CD4-positive, alpha-beta memory T cell (primary cell): ENCODE results near the gene TENM3. TPM values are rescaled to one million over a fixed set of nuclear protein-coding genes. Genes with fewer than 3 reads are reported as not detected.
A peak's percentile ranks its signal among the peaks of the same experiment; 100 is the strongest.

Experiments
- CTCF ChIA-PET: fragments of 350-600 bp; sonication (Branson Sonifier 250); formaldehyde crosslinking; loops from one replicate; lab custom pipeline; 2021; ENCODE audit warnings: inconsistent platforms; ENCODE audit not compliant: partially characterized antibody; lab: Charles Lee
- POLR2A ChIA-PET: fragments of 350-600 bp; sonication (Branson Sonifier 250); formaldehyde crosslinking; loops from one replicate; lab custom pipeline; 2021; ENCODE audit not compliant: partially characterized antibody; lab: Charles Lee
- DNase-seq, 5 donors: peaks; one replicate each; pipeline versions ENCODE4 v3.0.0 to v3.0.0-alpha.2; 2020 to 2022; ENCODE audit warnings: mixed read lengths in 1 of 5
- H3K27ac ChIP-seq: one replicate; pipeline ENCODE4 v1.7.0; 2013; ENCODE audit warnings: low read depth, low read length
- H3K27me3 ChIP-seq: 2 replicates; pipeline ENCODE4 v1.7.0; 2013; ENCODE audit warnings: mild to moderate bottlenecking, low read length, moderate library complexity; ENCODE audit not compliant: insufficient read depth
- H3K36me3 ChIP-seq: 2 replicates; pipeline ENCODE4 v1.7.0; 2013; ENCODE audit warnings: mild to moderate bottlenecking, low read length, moderate library complexity; ENCODE audit not compliant: insufficient read depth
- H3K4me1 ChIP-seq: 2 replicates; pipeline ENCODE4 v1.7.0; 2013; ENCODE audit warnings: mild to moderate bottlenecking, low read length, moderate library complexity; ENCODE audit not compliant: insufficient read depth
- H3K4me3 ChIP-seq, 2 donors: one replicate each; pipeline ENCODE4 v1.7.0; 2013; ENCODE audit warnings: low read length in 2 of 2, mild to moderate bottlenecking in 1 of 2
- H3K9me3 ChIP-seq, 2 donors: one replicate each; pipeline ENCODE4 v1.7.0; 2013; ENCODE audit warnings: low read length in 2 of 2, control low read depth in 1 of 2; ENCODE audit not compliant: control insufficient read depth in 1 of 2
- H3K27ac Mint-ChIP-seq, 7 donors: one replicate each; pipeline ENCODE4 v1.8.0; 2020 to 2021; ENCODE audit warnings: mixed read lengths in 7 of 7, mild to moderate bottlenecking in 6 of 7, inconsistent platforms in 3 of 7, moderate library complexity in 3 of 7
- H3K27me3 Mint-ChIP-seq, 2 donors: one replicate each; pipeline ENCODE4 v1.8.0; 2020 to 2021; ENCODE audit warnings: mixed read lengths in 2 of 2
- H3K36me3 Mint-ChIP-seq, 2 donors: one replicate each; pipeline ENCODE4 v1.8.0; 2020 to 2021; ENCODE audit warnings: mixed read lengths in 2 of 2, inconsistent platforms in 1 of 2, mild to moderate bottlenecking in 1 of 2
- H3K4me1 Mint-ChIP-seq, 4 donors: one replicate each; pipeline ENCODE4 v1.8.0; 2020 to 2021; ENCODE audit warnings: mixed read lengths in 4 of 4, mild to moderate bottlenecking in 1 of 4
- H3K4me3 Mint-ChIP-seq, 8 donors: one replicate each; pipeline ENCODE4 v1.8.0; 2020 to 2021; ENCODE audit warnings: mixed read lengths in 8 of 8, mild to moderate bottlenecking in 7 of 8, moderate library complexity in 6 of 8, inconsistent platforms in 3 of 8
- H3K9me3 Mint-ChIP-seq, 8 donors: one replicate each; pipeline ENCODE4 v1.8.0; 2020 to 2021; ENCODE audit warnings: mixed read lengths in 8 of 8, mild to moderate bottlenecking in 5 of 8, inconsistent platforms in 3 of 8, moderate library complexity in 1 of 8
- intact Hi-C: fragments of 100-400 bp; cut with micrococcal nuclease; formaldehyde crosslinking; loops from one replicate; pipeline ENCODE4 v1.15.1; 2023
- polyA plus RNA-seq, 2 donors: library from polyadenylated mRNA; unstranded; fragments of 300-500 nt; fragmentation: Illumina TruSeq; gene quantifications; one replicate each; pipeline ENCODE4 v1.2.3, GENCODE V29; 2021
- total RNA-seq, 2 experiments: library from RNA; stranded (reverse); gene quantifications; one replicate each; pipeline ENCODE4 v1.2.3, GENCODE V29; 2021

TENM3 gene
- total and polyA plus RNA-seq, 4 experiments from 2014 or later, result not detected

DNA sequence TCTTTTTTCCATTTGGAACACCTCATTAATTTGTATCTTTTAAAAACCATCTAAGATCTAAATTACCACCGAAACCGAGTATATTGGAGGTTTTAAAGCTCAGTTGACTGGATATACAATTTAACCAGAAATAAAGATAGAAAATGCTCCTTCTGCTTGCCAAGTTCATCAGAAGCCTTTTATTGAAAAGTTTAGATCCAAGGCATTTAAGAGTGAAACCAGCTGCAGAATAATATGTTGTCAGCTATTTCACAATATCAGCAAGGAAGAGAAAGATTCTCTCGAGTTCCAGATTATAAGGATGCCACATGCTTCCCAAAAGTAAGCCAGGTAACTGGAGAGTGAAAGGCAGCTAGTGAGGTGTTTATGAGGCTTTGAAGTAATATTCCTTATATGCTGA lies 456.6 kb downstream of the TENM3 start:
- intact Hi-C loops, result no loop called here
- Mint-ChIP-seq H3K4me1 (no peaks in the 10 kb centered on the region), H3K27me3 (peaks cover 0 to 1% of the 10 kb centered on the region in 2 donors)

DNA sequence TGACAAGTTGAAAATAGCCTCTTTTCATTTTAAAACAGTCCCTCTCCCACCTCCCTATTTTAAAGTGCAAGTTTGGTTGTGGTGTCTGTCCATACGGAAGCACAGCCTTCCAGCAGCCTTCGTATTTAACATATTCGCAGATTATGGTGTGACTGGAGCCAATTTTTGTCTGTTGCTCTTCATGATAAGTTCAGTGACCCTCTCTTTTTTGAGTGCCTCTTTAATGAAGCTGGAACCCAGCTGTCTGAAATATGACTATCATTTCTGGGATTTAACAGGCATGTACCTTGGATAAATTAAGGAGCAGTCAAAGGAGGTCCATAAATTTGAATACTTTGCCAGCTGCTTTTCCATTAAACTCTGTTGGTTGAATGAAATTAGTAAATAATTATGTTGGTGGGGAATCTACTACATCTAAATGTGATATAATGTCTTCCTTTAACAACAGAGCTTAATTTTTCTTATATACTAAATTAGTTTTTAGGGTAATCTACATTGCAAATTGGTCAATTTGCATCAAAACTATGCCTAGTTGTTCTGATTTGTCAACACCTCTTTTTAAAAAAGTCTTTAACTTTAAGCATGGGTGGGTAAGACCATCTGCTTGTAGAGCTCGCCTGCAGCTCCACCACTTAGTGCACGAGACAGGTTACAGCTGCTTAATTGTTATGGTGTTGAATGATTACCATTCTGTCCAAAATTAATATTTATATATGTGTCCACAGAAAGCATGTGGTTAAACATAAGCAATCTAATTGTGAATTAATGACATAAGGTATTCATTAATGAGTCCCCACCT lies 457.4 kb downstream of the TENM3 start:
- H3K4me1 Mint-ChIP-seq, result no peaks in the 10 kb centered on the region
- no peak for DNase-seq
- intact Hi-C loops, result no loop called here
- no peaks in the 10 kb centered on the region for H3K27me3 ChIP-seq
- H3K36me3 Mint-ChIP-seq, result no peaks in the 10 kb centered on the region
- H3K27ac Mint-ChIP-seq, result peak overlapping the region in 1 of 7 donors; percentile 38
- ChIA-PET CTCF (interaction anchor here (1.2 kb wide), 1 partner anchor 10 kb away, joined by 3 read pairs; no protein-coding TSS in a partner anchor), POLR2A (no interaction called here)
- no peaks in the 10 kb centered on the region for H3K36me3 ChIP-seq
- H3K27ac ChIP-seq, result no peak overlapping the region
- no peak overlapping the region for H3K4me3 ChIP-seq
- H3K4me1 ChIP-seq, result no peaks in the 10 kb centered on the region
- H3K9me3 ChIP-seq, result no peaks in the 10 kb centered on the region
- no peak overlapping the region for H3K4me3 Mint-ChIP-seq
- no peaks in the 10 kb centered on the region for H3K9me3 Mint-ChIP-seq
- H3K27me3 Mint-ChIP-seq, result peaks cover 0 to 1% of the 10 kb centered on the region in 2 donors

More for the DNA sequence above, 456.6 kb downstream of the TENM3 start:
- H3K9me3 ChIP-seq, result no peaks in the 10 kb centered on the region
- no peaks in the 10 kb centered on the region for H3K4me1 ChIP-seq
- POLR2A ChIA-PET, result no interaction called here
- DNase-seq, result no peak
- H3K36me3 ChIP-seq, result no peaks in the 10 kb centered on the region
- H3K4me3 ChIP-seq, result no peak overlapping the region
- no peak overlapping the region for H3K27ac Mint-ChIP-seq
- no peak overlapping the region for H3K4me3 Mint-ChIP-seq
- no peaks in the 10 kb centered on the region for H3K9me3 Mint-ChIP-seq
- H3K27me3 ChIP-seq, result no peaks in the 10 kb centered on the region
- no peak overlapping the region for H3K27ac ChIP-seq
- CTCF ChIA-PET, result no interaction called here
- no peaks in the 10 kb centered on the region for H3K36me3 Mint-ChIP-seq

DNA sequence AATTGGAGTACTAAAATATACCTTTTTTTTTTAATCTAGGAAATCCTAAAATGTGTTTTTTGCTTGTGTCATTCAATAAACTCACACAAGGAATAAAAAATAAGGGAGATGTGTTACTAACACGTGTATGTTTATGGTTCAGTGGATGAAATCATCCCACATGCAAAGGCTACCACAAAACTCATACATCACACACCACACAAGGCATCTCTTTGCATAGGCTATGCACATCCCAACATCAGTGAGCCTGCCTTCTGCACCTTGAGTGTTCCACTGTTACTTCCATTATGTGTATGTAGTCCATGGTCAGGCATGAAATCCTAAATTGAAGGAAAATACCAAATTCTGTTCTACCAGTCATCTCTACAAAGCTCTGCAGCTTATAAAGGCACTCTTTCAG lies 460.9 kb downstream of the TENM3 start:
- Histone ChIP-seq H3K4me1 (no peaks in the 10 kb centered on the region), H3K27ac (no peak overlapping the region), H3K36me3 (no peaks in the 10 kb centered on the region), H3K27me3 (no peaks in the 10 kb centered on the region), H3K4me3 (no peak overlapping the region), H3K9me3 (no peaks in the 10 kb centered on the region)
- CTCF ChIA-PET, result no interaction called here
- Mint-ChIP-seq H3K27ac (no peak overlapping the region), H3K27me3 (peaks cover 3% of the 10 kb centered on the region in 2 donors), H3K4me1 (no peaks in the 10 kb centered on the region), H3K9me3 (peaks cover 0 to 2% (median 0%) of the 10 kb centered on the region in 8 donors), H3K36me3 (no peaks in the 10 kb centered on the region), H3K4me3 (no peak overlapping the region)
- POLR2A ChIA-PET, result no interaction called here
- intact Hi-C loops, result no loop called here
- no peak for DNase-seq

DNA sequence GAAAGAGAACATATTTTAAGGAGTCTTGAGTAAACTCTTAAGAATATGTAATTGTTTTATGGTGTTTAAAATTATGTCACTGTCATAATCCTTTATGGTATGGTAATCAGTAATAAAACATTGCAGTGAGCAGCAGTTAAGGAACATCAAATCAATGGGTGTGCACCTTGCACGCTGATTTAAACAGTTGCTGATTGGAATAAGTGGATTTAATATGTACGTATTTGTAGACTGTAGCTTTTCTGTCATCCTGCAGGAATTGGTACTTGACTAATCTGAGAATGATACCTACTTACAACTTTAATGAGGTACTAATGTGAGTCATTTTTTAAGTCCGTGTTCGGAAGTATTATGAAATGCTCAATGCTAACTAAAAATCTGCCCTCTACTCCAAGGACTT lies 461.7 kb downstream of the TENM3 start:
- Histone ChIP-seq H3K36me3 (no peaks in the 10 kb centered on the region), H3K27me3 (no peaks in the 10 kb centered on the region), H3K27ac (no peak overlapping the region), H3K9me3 (no peaks in the 10 kb centered on the region), H3K4me3 (no peak overlapping the region), H3K4me1 (no peaks in the 10 kb centered on the region)
- Mint-ChIP-seq H3K4me1 (no peaks in the 10 kb centered on the region), H3K9me3 (peaks cover 0 to 3% (median 0%) of the 10 kb centered on the region in 8 donors), H3K27me3 (peaks cover 3% of the 10 kb centered on the region in 2 donors), H3K36me3 (no peaks in the 10 kb centered on the region), H3K4me3 (no peak overlapping the region), H3K27ac (no peak overlapping the region)
- intact Hi-C loops, result no loop called here
- ChIA-PET POLR2A (no interaction called here), CTCF (no interaction called here)
- DNase-seq, result no peak

DNA sequence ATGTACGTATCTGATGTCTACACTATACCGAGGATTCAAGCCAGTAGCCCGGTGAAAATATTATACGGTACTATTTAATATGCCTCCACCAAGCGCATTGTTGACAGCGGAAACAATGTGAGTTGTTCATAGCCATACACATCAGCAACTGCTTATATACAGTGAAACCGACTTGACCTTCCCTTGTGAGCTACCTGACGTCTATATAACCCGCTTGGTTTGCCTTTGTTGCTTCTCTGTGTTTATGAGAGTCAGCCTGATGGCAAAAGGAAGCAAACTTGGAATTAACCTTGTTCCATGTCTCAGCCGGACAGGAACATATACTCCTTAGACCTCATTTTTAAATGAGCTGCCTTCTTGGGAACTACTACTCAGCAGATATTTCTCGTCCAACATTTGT lies 462.2 kb downstream of the TENM3 start:
- intact Hi-C loops, result no loop called here
- CTCF ChIA-PET, result no interaction called here
- Mint-ChIP-seq H3K27ac (no peak overlapping the region), H3K27me3 (peaks cover 3% of the 10 kb centered on the region in 2 donors), H3K4me1 (no peaks in the 10 kb centered on the region), H3K4me3 (no peak overlapping the region), H3K9me3 (peaks cover 0 to 3% (median 0%) of the 10 kb centered on the region in 8 donors), H3K36me3 (no peaks in the 10 kb centered on the region)
- no peak overlapping the region for H3K27ac ChIP-seq
- no peak for DNase-seq
- no peaks in the 10 kb centered on the region for H3K36me3 ChIP-seq
- POLR2A ChIA-PET, result no interaction called here
- no peak overlapping the region for H3K4me3 ChIP-seq
- H3K27me3 ChIP-seq, result no peaks in the 10 kb centered on the region
- no peaks in the 10 kb centered on the region for H3K4me1 ChIP-seq
- H3K9me3 ChIP-seq, result no peaks in the 10 kb centered on the region

DNA sequence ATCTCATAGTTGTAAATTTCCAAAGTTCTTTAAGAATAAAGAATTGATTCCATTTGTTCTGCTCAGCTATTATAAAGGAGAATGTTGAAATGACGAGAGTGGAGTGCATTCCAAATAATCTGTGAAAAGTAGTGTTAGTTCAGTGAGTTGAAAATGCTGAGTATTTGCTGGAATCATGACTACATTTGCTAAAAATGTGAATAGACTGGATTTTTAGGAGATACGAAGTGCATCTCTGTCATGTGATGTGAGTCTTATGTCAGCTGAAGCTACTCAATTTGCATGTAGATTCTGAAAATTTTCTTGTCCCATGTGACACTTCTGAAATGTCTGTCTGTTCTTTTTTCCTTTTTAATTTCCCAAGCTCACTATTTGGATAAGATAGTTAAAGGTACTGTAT lies 468.0 kb downstream of the TENM3 start:
- no peaks in the 10 kb centered on the region for H3K36me3 ChIP-seq
- CTCF ChIA-PET, result no interaction called here
- intact Hi-C loops, result no loop called here

DNA sequence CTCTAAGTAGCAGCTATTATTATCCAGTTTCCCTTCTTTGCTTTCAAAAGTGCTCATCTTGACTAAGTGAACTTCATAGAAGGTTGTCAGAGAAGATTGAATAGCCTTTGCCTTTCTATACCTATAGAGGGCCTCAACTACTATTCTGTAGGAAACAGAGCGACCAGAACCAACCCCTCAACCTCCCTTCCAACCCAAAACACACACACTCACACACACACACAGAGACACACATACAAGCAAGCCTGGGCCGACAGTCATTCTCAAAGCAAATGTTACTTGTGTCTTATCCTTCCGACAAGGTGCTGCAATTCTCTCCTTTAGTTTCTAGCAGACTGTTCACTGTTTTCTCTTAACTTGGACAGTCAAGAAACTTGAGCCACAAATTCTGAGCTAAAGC lies 472.3 kb downstream of the TENM3 start:
- Mint-ChIP-seq H3K4me3 (no peak overlapping the region), H3K4me1 (no peaks in the 10 kb centered on the region), H3K9me3 (no peaks in the 10 kb centered on the region), H3K36me3 (no peaks in the 10 kb centered on the region), H3K27ac (no peak overlapping the region), H3K27me3 (peaks cover 0 to 2% of the 10 kb centered on the region in 2 donors)
- Histone ChIP-seq H3K27me3 (no peaks in the 10 kb centered on the region), H3K36me3 (no peaks in the 10 kb centered on the region), H3K27ac (no peak overlapping the region), H3K4me1 (no peaks in the 10 kb centered on the region), H3K9me3 (no peaks in the 10 kb centered on the region), H3K4me3 (no peak overlapping the region)
- ChIA-PET POLR2A (no interaction called here), CTCF (no interaction called here)
- intact Hi-C loops, result no loop called here
- no peak for DNase-seq

More for the DNA sequence above, 468.0 kb downstream of the TENM3 start:
- Mint-ChIP-seq H3K4me3 (no peak overlapping the region), H3K36me3 (no peaks in the 10 kb centered on the region), H3K4me1 (no peaks in the 10 kb centered on the region), H3K27me3 (peaks cover 3% of the 10 kb centered on the region in 2 donors), H3K27ac (no peak overlapping the region), H3K9me3 (peaks cover 0 to 3% (median 0%) of the 10 kb centered on the region in 8 donors)
- DNase-seq, result no peak
- Histone ChIP-seq H3K4me3 (no peak overlapping the region), H3K27me3 (no peaks in the 10 kb centered on the region), H3K9me3 (no peaks in the 10 kb centered on the region), H3K4me1 (no peaks in the 10 kb centered on the region), H3K27ac (no peak overlapping the region)
- POLR2A ChIA-PET, result no interaction called here
